IMR-90 (cell line): ENCODE measurements around the gene EPB41L1. TPM values are rescaled to one million over a fixed set of nuclear protein-coding genes. Genes with fewer than 3 reads are reported as not detected.

Experiments used
- ATAC-seq: fragments of 200-7000 bp; cut with Tn5 transposase; 2 replicates; pipeline ENCODE4 v1.9.1; 2020; ENCODE audit warnings: low read depth, mild to moderate bottlenecking, moderate library complexity
- BruUV-seq: library from RNA; stranded (reverse); fragments of 400-500 nt; replicated peaks from 2 replicates; lab custom pipeline; 2021; lab: Mats Ljungman, UMichigan
- CTCF ChIA-PET: fragments of 300-600 bp; formaldehyde crosslinking; extraction: SDS; loops from one replicate; lab custom pipeline; 2021; ENCODE audit warnings: antibody characterized with exemption; lab: Yijun Ruan, JAX
- POLR2A ChIA-PET: fragments of 300-600 bp; sonication (Branson Sonifier 250); formaldehyde crosslinking; loops from one replicate; lab custom pipeline; 2022; ENCODE audit warnings: antibody characterized with exemption; ENCODE audit not compliant: unreplicated experiment; lab: Charles Lee
- DNase-seq: peaks from one replicate; pipeline ENCODE4 v3.0.0; 2013
- H2AFZ ChIP-seq: replicated peaks from 2 replicates; pipeline ENCODE3; 2013; ENCODE audit warnings: low read length, mild to moderate bottlenecking; ENCODE audit not compliant: poor library complexity
- H2AK5ac ChIP-seq: 2 replicates; pipeline ENCODE4 v1.6.1; 2013; ENCODE audit warnings: low read depth, low read length, inconsistent platforms
- H2AK9ac ChIP-seq: replicated peaks from 2 replicates; pipeline ENCODE3; 2013; ENCODE audit warnings: mild to moderate bottlenecking, low read depth, low read length, moderate library complexity; ENCODE audit not compliant: poor library complexity
- H2BK120ac ChIP-seq: 2 replicates; pipeline ENCODE4 v1.6.1; 2013; ENCODE audit warnings: low read depth, low read length, inconsistent platforms
- H2BK15ac ChIP-seq: 3 replicates; pipeline ENCODE4 v1.6.1; 2013; ENCODE audit warnings: low read depth, low read length, inconsistent platforms
- H2BK20ac ChIP-seq: 2 replicates; pipeline ENCODE4 v1.6.1; 2013; ENCODE audit warnings: low read depth, mild to moderate bottlenecking, inconsistent platforms, low read length, moderate library complexity
- H2BK5ac ChIP-seq: 2 replicates; pipeline ENCODE4 v1.6.1; 2013; ENCODE audit warnings: mild to moderate bottlenecking, low read depth, low read length, inconsistent platforms; ENCODE audit not compliant: poor library complexity, severe bottlenecking
- H3K14ac ChIP-seq: replicated peaks from 2 replicates; pipeline ENCODE4 v1.6.1; 2013; ENCODE audit warnings: low read depth, low read length, inconsistent platforms
- H3K18ac ChIP-seq: 2 replicates; pipeline ENCODE4 v1.6.1; 2013; ENCODE audit warnings: low read depth, low read length, control low read depth
- H3K23ac ChIP-seq: 2 replicates; pipeline ENCODE4 v1.6.1; 2013; ENCODE audit warnings: low read depth, low read length, inconsistent platforms
- H3K27ac ChIP-seq: 2 replicates; pipeline ENCODE4 v1.5.1; 2013; ENCODE audit warnings: mild to moderate bottlenecking, control low read depth, low read length; ENCODE audit not compliant: insufficient read depth
- H3K27me3 ChIP-seq: 2 replicates; pipeline ENCODE4 v1.6.1; 2013; ENCODE audit warnings: low read length; ENCODE audit not compliant: control insufficient read depth, insufficient read depth
- H3K36me3 ChIP-seq: 2 replicates; pipeline ENCODE4 v1.6.1; 2013; ENCODE audit warnings: low read length, mixed read lengths; ENCODE audit not compliant: control insufficient read depth, insufficient read depth
- H3K4ac ChIP-seq: 2 replicates; pipeline ENCODE4 v1.6.1; 2013; ENCODE audit warnings: low read depth, low read length, inconsistent platforms
- H3K4me1 ChIP-seq: 2 replicates; pipeline ENCODE4 v1.6.1; 2013; ENCODE audit warnings: low read length, mixed read lengths; ENCODE audit not compliant: control insufficient read depth, insufficient read depth
- H3K4me2 ChIP-seq: 2 replicates; pipeline ENCODE4 v1.6.1; 2013; ENCODE audit warnings: low read depth, mild to moderate bottlenecking, control low read depth, low read length, moderate library complexity
- H3K4me3 ChIP-seq: 2 replicates; pipeline ENCODE4 v1.5.1; 2013; ENCODE audit warnings: low read depth, mild to moderate bottlenecking, control low read depth, low read length, moderate library complexity; ENCODE audit not compliant: insufficient read depth
- H3K56ac ChIP-seq: 2 replicates; pipeline ENCODE4 v1.6.1; 2013; ENCODE audit warnings: low read length, inconsistent platforms; ENCODE audit not compliant: insufficient read depth; ENCODE audit errors: extremely low read depth
- H3K79me1 ChIP-seq, 2 experiments: 2 replicates each; pipeline ENCODE4 v1.6.1; 2013; ENCODE audit warnings: low read length in 2 of 2, inconsistent platforms in 1 of 2, low read depth in 1 of 2
- H3K9ac ChIP-seq: 2 replicates; pipeline ENCODE4 v1.6.1; 2013; ENCODE audit warnings: low read depth, low read length, control low read depth
- H3K9me1 ChIP-seq: 2 replicates; pipeline ENCODE4 v1.6.1; 2013; ENCODE audit warnings: low read length, inconsistent platforms; ENCODE audit not compliant: insufficient read depth
- H3K9me3 ChIP-seq: 2 replicates; pipeline ENCODE4 v1.6.1; 2013; ENCODE audit warnings: low read length; ENCODE audit not compliant: control insufficient read depth, insufficient read depth
- H4K20me1 ChIP-seq: 2 replicates; pipeline ENCODE4 v1.6.1; 2013; ENCODE audit warnings: low read length, inconsistent platforms; ENCODE audit not compliant: insufficient read depth
- H4K5ac ChIP-seq: 2 replicates; pipeline ENCODE4 v1.6.1; 2013; ENCODE audit warnings: mild to moderate bottlenecking, low read depth, low read length, control low read depth
- H4K8ac ChIP-seq, 2 experiments: 2 replicates each; pipeline ENCODE4 v1.6.1; 2013; ENCODE audit warnings: low read depth in 2 of 2, low read length in 2 of 2, control low read depth in 1 of 2, inconsistent platforms in 1 of 2
- H4K91ac ChIP-seq: 2 replicates; pipeline ENCODE4 v1.6.1; 2013; ENCODE audit warnings: low read depth, low read length, inconsistent platforms; ENCODE audit not compliant: insufficient read depth
- ELK1 ChIP-seq: fragments of 150-350 bp; IDR thresholded peaks from 2 replicates; pipeline ENCODE4 v1.6.1; 2016; ENCODE audit warnings: low read depth, mild to moderate bottlenecking, low read length, moderate library complexity, borderline replicate concordance
- RFX5 ChIP-seq: IDR thresholded peaks from 2 replicates; pipeline ENCODE4 v1.8.0; 2012; ENCODE audit warnings: low read depth, mild to moderate bottlenecking, low read length, moderate library complexity
- WGBS, 2 experiments: methylation state at CpG; one replicate each; pipeline versions ENCODE4 v1.1.5 to v1.1.7; 2013; ENCODE audit warnings: missing lambda C conversion rate in 2 of 2; ENCODE audit not compliant: insufficient read length in 1 of 2; ENCODE audit errors: extremely low coverage in 2 of 2; 5-methylcytosine and 5-hydroxymethylcytosine counted together
- dilution Hi-C: fragments of 300-500 bp; cut with HindIII; formaldehyde crosslinking; loops from one replicate; pipeline ENCODE4 v1.14.3; 2018; ENCODE audit warnings: low sequenced_read_pairs; ENCODE audit not compliant: unreplicated experiment
- in situ Hi-C: fragments of 300-500 bp; cut with MboI; formaldehyde crosslinking; loops from 3 replicates; pipeline ENCODE4 v1.14.3; 2019; ENCODE audit warnings: low sequenced_read_pairs, inconsistent platforms, mixed read lengths
- intact Hi-C: fragments of 100-400 bp; cut with micrococcal nuclease; formaldehyde crosslinking; loops from 2 replicates; pipeline ENCODE4 v1.10.0; 2022
- polyA plus RNA-seq, 3 experiments: library from polyadenylated mRNA; depleted of rRNA; stranded (reverse); fragments of >200 nt; gene quantifications; 2 replicates each; pipeline ENCODE4 v1.2.3, GENCODE V29; 2012; ENCODE audit warnings: low replicate concordance in 1 of 3
- total RNA-seq: library from RNA; depleted of rRNA; stranded (reverse); fragments of >200 nt; gene quantifications from 2 replicates; pipeline ENCODE4 v1.2.3, GENCODE V29; 2012
- TF ChIP-seq, protein P1 (sequence below): conservative IDR thresholded peaks from 2 replicates; pipeline ENCODE4 v1.5.1; 2012; ENCODE audit warnings: mild to moderate bottlenecking, low read depth, low read length, improper control_type of control experiment
- TF ChIP-seq, protein P2 (sequence below): fragments of 150-350 bp; IDR thresholded peaks from 2 replicates; pipeline ENCODE4 v1.6.1; 2017; ENCODE audit warnings: mild to moderate bottlenecking, antibody characterized with exemption, low read length, low read depth

The EPB41L1 gene
- total and polyA plus RNA-seq, 2 of the 4 experiments (the other 2 are of a cell fraction): 12.5 to 33.7 TPM

DNA sequence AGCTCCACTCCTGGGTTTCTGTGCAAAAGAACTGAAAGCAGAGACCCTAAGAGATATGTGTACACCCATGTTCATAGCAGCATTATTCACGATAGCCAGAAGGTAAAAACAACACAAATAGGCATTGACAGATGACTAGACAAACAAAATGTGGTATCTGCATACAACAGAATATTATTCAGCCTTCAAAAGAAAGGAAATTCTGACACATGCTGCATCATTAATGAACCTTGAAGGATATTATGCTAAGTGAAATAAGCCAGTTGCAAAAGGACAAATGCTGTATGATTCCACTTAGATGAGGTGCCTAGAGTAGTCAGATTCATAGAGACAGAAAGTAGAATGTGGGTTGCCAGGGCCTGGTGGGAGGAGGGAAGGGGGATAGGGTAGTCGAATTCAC, 99.5 kb downstream of the EPB41L1 start:
- Histone ChIP-seq H3K23ac (no peak overlapping the region), H3K36me3 (peaks cover 41% of the 10 kb centered on the region), H3K4me3 (no peak overlapping the region), H3K27me3 (no peaks in the 10 kb centered on the region), H3K4me2 (no peak overlapping the region), H2BK15ac (no peak overlapping the region), H2AK9ac (no peak overlapping the region), H4K8ac (no peak overlapping the region), H2AFZ (no peak overlapping the region), H3K27ac (no peak overlapping the region), H2BK20ac (no peak overlapping the region), H4K20me1 (peaks cover 16% of the 10 kb centered on the region), H3K9ac (no peak overlapping the region), H2BK120ac (no peak overlapping the region), H2AK5ac (no peak overlapping the region), H3K9me3 (no peaks in the 10 kb centered on the region), H3K79me1 (peaks cover 23% of the 10 kb centered on the region in 2 experiments), H3K56ac (no peak overlapping the region), H4K5ac (no peak overlapping the region), H3K9me1 (peaks cover 11% of the 10 kb centered on the region; the same call in 1 of the 2 replicates), H3K4ac (no peak overlapping the region), H3K18ac (no peak overlapping the region), H4K91ac (no peak overlapping the region), H3K4me1 (no peaks in the 10 kb centered on the region), H3K14ac (no peak overlapping the region), H2BK5ac (no peak overlapping the region)
- DNase-seq (no peak), ATAC-seq (no peak)
- dilution Hi-C loops: no loop called here
- no TSS peak for BruUV-seq
- in situ Hi-C loops: no loop called here
- CTCF ChIA-PET: no interaction called here
- 17% methylated on average over 1 of the region's 2 CpGs; no CpG with 5 or more reads in 1 of the 2 experiments for WGBS, 2 experiments
- POLR2A ChIA-PET: no interaction called here
- intact Hi-C loops: no loop called here
- TF ChIP-seq ELK1: no peak
- TF ChIP-seq, protein P1, sequence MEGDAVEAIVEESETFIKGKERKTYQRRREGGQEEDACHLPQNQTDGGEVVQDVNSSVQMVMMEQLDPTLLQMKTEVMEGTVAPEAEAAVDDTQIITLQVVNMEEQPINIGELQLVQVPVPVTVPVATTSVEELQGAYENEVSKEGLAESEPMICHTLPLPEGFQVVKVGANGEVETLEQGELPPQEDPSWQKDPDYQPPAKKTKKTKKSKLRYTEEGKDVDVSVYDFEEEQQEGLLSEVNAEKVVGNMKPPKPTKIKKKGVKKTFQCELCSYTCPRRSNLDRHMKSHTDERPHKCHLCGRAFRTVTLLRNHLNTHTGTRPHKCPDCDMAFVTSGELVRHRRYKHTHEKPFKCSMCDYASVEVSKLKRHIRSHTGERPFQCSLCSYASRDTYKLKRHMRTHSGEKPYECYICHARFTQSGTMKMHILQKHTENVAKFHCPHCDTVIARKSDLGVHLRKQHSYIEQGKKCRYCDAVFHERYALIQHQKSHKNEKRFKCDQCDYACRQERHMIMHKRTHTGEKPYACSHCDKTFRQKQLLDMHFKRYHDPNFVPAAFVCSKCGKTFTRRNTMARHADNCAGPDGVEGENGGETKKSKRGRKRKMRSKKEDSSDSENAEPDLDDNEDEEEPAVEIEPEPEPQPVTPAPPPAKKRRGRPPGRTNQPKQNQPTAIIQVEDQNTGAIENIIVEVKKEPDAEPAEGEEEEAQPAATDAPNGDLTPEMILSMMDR: no peak
- no peak for TF ChIP-seq RFX5
- TF ChIP-seq, protein P2, sequence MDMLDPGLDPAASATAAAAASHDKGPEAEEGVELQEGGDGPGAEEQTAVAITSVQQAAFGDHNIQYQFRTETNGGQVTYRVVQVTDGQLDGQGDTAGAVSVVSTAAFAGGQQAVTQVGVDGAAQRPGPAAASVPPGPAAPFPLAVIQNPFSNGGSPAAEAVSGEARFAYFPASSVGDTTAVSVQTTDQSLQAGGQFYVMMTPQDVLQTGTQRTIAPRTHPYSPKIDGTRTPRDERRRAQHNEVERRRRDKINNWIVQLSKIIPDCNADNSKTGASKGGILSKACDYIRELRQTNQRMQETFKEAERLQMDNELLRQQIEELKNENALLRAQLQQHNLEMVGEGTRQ: no peak
